Activated CD4-positive, alpha-beta T cell treated with anti-CD3 and anti-CD28 coated beads for 48 hours (primary cell): ENCODE measurements around the gene PPIP5K2.
A peak's percentile ranks its signal among the peaks of the same experiment; 100 is the strongest.
"Not testable (repeated sequence)": the region's sequence is repeated elsewhere in the genome, so short reads cannot be mapped to it uniquely, and the experiment has no call there.

ENCODE experiments used
- DNase-seq: peaks from one replicate; pipeline ENCODE4 v3.0.0-alpha.2; 2020

The PPIP5K2 gene

GRCh38 chr5:103209065-103209464 is 89.0 kb downstream of the PPIP5K2 start:
- no peak for DNase-seq

GRCh38 chr5:103210952-103211351 is 90.9 kb downstream of the PPIP5K2 start:
- no peak for DNase-seq

GRCh38 chr5:103211576-103212561 is 91.8 kb downstream of the PPIP5K2 start:
- DNase-seq, result no peak

- no peak for DNase-seq
Measured at GRCh38 chr5:103216137-103216536, 96.0 kb downstream of the PPIP5K2 start.

GRCh38 chr5:103216697-103217096 is 96.6 kb downstream of the PPIP5K2 start:
- no peak for DNase-seq

- DNase-seq, result no peak
Measured at GRCh38 chr5:103217101-103217500, 97.0 kb downstream of the PPIP5K2 start.

GRCh38 chr5:103218164-103218563 is 98.1 kb downstream of the PPIP5K2 start:
- DNase-seq, result no peak

- not testable (repeated sequence) for DNase-seq
Measured at GRCh38 chr5:103219074-103219473, 99.0 kb downstream of the PPIP5K2 start.

GRCh38 chr5:103223031-103223955 is 103.2 kb downstream of the PPIP5K2 start:
- no peak for DNase-seq

GRCh38 chr5:103224118-103224893 is 104.2 kb downstream of the PPIP5K2 start:
- peak; percentile 44 for DNase-seq

GRCh38 chr5:103224894-103225246 is 104.8 kb downstream of the PPIP5K2 start:
- DNase-seq, result no peak

GRCh38 chr5:103228061-103228460 is 108.0 kb downstream of the PPIP5K2 start:
- no peak for DNase-seq

GRCh38 chr5:103228588-103228987 is 108.5 kb downstream of the PPIP5K2 start:
- DNase-seq, result no peak

- no peak for DNase-seq
Measured at GRCh38 chr5:103232393-103232999, 112.4 kb downstream of the PPIP5K2 start.

GRCh38 chr5:103234239-103234975 is 114.3 kb downstream of the PPIP5K2 start:
- DNase-seq, result no peak

GRCh38 chr5:103235891-103236290 is 115.8 kb downstream of the PPIP5K2 start:
- DNase-seq, result no peak

GRCh38 chr5:103237778-103238177 is 117.7 kb downstream of the PPIP5K2 start:
- DNase-seq, result no peak

GRCh38 chr5:103243665-103244064 is 123.6 kb downstream of the PPIP5K2 start:
- DNase-seq, result no peak

- no peak for DNase-seq
Measured at GRCh38 chr5:103244398-103244797, 124.3 kb downstream of the PPIP5K2 start.

- no peak for DNase-seq
Measured at GRCh38 chr5:103245761-103246160, 125.7 kb downstream of the PPIP5K2 start.

- no peak for DNase-seq
Measured at GRCh38 chr5:103247118-103247517, 127.0 kb downstream of the PPIP5K2 start.

- no peak for DNase-seq
Measured at GRCh38 chr5:103249068-103249467, 129.0 kb downstream of the PPIP5K2 start.
